Right atrium auricular region (tissue), 2 donors: Measurements from ENCODE around the gene LURAP1L. TPM values are rescaled to one million over a fixed set of nuclear protein-coding genes. Genes with fewer than 3 reads are reported as not detected.

Experiments used
- DNase-seq: peaks from one replicate; pipeline ENCODE4 v3.0.0-alpha.2; 2019; ENCODE audit warnings: low spot score
- H3K27ac ChIP-seq, 2 donors: fragments of 200-600 bp; sonication (generic); 1 replicate in 1 of 2; 2 replicates in 1 of 2; pipeline ENCODE4 v1.5.1; 2016 to 2019
- H3K27me3 ChIP-seq, 2 donors: fragments of 200-600 bp; sonication (generic); one replicate each; pipeline versions ENCODE4 v1.5.1 to v1.6.0; 2017 to 2019
- H3K36me3 ChIP-seq: fragments of 200-600 bp; sonication (generic); one replicate; pipeline ENCODE4 v1.5.1; 2016
- H3K4me1 ChIP-seq, 2 donors: fragments of 200-600 bp; sonication (generic); one replicate each; pipeline versions ENCODE4 v1.5.1 to v1.6.0; 2017 to 2019
- H3K4me3 ChIP-seq, 2 donors: fragments of 200-600 bp; sonication (generic); 1 replicate in 1 of 2; 2 replicates in 1 of 2; pipeline ENCODE4 v1.5.1; 2017 to 2019; ENCODE audit warnings: mild to moderate bottlenecking in 1 of 2, moderate library complexity in 1 of 2
- H3K9me3 ChIP-seq, 2 donors: fragments of 200-600 bp; sonication (generic); one replicate each; pipeline ENCODE4 v1.5.1; 2019
- total RNA-seq, 2 donors: library from RNA; depleted of rRNA; stranded (reverse); fragments of >200 nt; gene quantifications; one replicate each; pipeline ENCODE4 v1.1.0, GENCODE V29; 2016
- TF ChIP-seq, protein P1 (sequence below), 2 donors: fragments of 200-600 bp; sonication (generic); IDR thresholded peaks; one replicate each; pipeline ENCODE4 v1.5.1; 2019; ENCODE audit warnings: antibody characterized with exemption in 2 of 2

Gene LURAP1L
- total RNA-seq, 2 donors from 2014 or later = 2.7 to 2.8 TPM

DNA sequence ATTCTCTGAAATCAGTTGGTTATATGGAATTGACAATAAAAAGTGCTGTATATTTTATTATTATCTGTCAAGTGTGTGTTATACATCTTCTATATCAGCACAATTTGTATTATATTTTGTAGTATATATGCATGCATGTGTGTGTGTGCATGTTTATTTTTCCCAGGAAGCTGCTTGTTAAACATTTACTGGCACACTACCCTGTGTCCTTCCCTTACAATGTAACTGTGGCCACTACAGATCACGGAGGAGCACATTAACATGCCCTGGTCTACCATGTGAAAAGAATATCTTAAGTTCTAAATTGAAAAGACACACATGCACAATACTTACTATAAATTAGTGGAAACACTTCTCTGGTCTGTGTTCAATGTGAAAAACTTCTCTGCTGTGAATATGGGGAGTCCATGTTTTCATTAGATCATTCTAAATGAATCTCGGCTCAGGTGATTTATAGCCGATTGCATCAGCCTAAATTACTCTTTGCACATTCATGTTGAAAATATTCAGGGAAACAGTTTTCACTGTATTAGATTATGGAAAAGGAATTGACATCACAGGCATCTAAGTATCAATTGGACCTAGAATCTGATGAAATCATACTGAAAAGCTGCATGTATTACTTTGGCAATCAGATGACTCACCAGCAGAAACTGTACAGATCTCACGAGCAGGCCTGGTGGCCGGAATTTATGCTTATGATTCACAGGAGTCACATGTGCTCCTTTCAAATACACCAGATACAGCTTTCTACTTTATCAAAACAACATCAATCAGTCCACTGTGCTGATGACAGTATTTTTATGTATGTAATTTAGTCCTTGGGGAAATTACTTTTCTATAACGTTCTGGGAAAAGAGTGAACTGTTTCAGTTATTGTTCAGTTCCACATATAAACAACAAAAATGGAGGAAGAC, 39.4 kb downstream of the LURAP1L start:
- TF ChIP-seq, protein P1, sequence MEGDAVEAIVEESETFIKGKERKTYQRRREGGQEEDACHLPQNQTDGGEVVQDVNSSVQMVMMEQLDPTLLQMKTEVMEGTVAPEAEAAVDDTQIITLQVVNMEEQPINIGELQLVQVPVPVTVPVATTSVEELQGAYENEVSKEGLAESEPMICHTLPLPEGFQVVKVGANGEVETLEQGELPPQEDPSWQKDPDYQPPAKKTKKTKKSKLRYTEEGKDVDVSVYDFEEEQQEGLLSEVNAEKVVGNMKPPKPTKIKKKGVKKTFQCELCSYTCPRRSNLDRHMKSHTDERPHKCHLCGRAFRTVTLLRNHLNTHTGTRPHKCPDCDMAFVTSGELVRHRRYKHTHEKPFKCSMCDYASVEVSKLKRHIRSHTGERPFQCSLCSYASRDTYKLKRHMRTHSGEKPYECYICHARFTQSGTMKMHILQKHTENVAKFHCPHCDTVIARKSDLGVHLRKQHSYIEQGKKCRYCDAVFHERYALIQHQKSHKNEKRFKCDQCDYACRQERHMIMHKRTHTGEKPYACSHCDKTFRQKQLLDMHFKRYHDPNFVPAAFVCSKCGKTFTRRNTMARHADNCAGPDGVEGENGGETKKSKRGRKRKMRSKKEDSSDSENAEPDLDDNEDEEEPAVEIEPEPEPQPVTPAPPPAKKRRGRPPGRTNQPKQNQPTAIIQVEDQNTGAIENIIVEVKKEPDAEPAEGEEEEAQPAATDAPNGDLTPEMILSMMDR (IDR thresholded peaks at IDR 0.05) = no peak
- no peaks in the 10 kb centered on the region for H3K27me3 ChIP-seq
- H3K27ac ChIP-seq = peak overlapping the region; percentile 36 to 37
- no peak overlapping the region for H3K4me3 ChIP-seq
- peaks cover 0 to 13% of the 10 kb centered on the region in 2 donors for H3K4me1 ChIP-seq
- no peaks in the 10 kb centered on the region for H3K9me3 ChIP-seq
- DNase-seq = peak; percentile 86
- no peaks in the 10 kb centered on the region for H3K36me3 ChIP-seq

- Histone ChIP-seq H3K4me3 (no peak overlapping the region), H3K4me1 (peaks cover 0 to 13% of the 10 kb centered on the region in 2 donors), H3K27me3 (no peaks in the 10 kb centered on the region), H3K9me3 (no peaks in the 10 kb centered on the region), H3K27ac (peak overlapping the region; percentile 36 to 37), H3K36me3 (no peaks in the 10 kb centered on the region)
- TF ChIP-seq, protein P1 (IDR thresholded peaks at IDR 0.05) = no peak
- DNase-seq = no peak
Observed at GRCh38 chr9:12814877-12815237, 40.0 kb downstream of the LURAP1L start.

DNA sequence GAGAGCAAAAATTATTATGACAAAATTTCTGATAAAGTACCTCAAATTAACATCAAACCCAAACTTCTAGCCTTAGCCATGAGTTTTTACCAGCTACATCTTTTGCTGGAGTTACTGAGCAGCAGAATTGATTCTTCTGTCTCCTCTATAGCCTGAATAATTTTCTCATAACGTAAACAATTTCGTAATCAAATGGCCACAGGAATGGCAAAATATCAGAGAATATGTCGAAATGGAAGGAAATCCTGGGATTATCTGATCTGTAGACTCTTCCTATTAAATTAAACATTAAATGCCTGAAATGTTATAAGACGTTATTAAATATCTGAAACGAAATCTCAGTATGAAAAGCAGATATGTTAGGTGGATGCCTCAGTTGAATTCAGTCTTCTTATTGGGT, 41.1 kb downstream of the LURAP1L start:
- Histone ChIP-seq H3K4me3 (no peak overlapping the region), H3K27ac (no peak overlapping the region), H3K36me3 (no peaks in the 10 kb centered on the region), H3K4me1 (peaks cover 0 to 13% of the 10 kb centered on the region in 2 donors), H3K9me3 (no peaks in the 10 kb centered on the region), H3K27me3 (no peaks in the 10 kb centered on the region)
- no peak for DNase-seq
- TF ChIP-seq, protein P1 (IDR thresholded peaks at IDR 0.05) = no peak

GRCh38 chr9:12816656-12817101, 41.9 kb downstream of the LURAP1L start:
- H3K4me1 ChIP-seq = peaks cover 0 to 13% of the 10 kb centered on the region in 2 donors
- H3K27me3 ChIP-seq = no peaks in the 10 kb centered on the region

DNA sequence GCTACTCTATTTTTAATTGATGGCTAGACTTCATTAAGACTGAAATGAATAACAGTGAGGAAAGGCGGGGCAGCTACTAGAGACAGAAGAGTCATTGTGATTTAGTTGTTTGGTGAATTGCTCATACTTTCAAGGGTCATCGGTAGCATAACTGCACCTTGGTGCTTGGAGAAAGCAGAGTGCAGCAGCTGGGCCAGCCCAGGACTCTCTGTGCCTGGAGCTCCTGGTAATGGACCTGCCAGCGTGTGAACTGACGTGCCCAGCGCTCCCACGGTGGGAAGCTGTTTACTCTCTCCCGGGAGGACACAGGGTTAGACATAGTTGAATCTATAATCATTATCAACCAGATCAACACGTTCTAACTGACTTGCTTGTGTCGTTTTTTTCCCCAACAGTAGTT, 42.9 kb downstream of the LURAP1L start:
- H3K36me3 ChIP-seq = no peaks in the 10 kb centered on the region
- TF ChIP-seq, protein P1 (IDR thresholded peaks at IDR 0.05) = no peak
- no peak overlapping the region for H3K27ac ChIP-seq
- no peak for DNase-seq
- H3K27me3 ChIP-seq = no peaks in the 10 kb centered on the region
- no peaks in the 10 kb centered on the region for H3K9me3 ChIP-seq
- peaks cover 0 to 13% of the 10 kb centered on the region in 2 donors for H3K4me1 ChIP-seq
- H3K4me3 ChIP-seq = no peak overlapping the region

More at GRCh38 chr9:12816656-12817101, 41.9 kb downstream of the LURAP1L start:
- no peak overlapping the region for H3K4me3 ChIP-seq
- DNase-seq = no peak
- no peaks in the 10 kb centered on the region for H3K36me3 ChIP-seq
- no peak overlapping the region for H3K27ac ChIP-seq
- H3K9me3 ChIP-seq = no peaks in the 10 kb centered on the region
- TF ChIP-seq, protein P1 (IDR thresholded peaks at IDR 0.05) = no peak
